Measurements from ENCODE around the gene VPREB3.

Gene VPREB3

DNA sequence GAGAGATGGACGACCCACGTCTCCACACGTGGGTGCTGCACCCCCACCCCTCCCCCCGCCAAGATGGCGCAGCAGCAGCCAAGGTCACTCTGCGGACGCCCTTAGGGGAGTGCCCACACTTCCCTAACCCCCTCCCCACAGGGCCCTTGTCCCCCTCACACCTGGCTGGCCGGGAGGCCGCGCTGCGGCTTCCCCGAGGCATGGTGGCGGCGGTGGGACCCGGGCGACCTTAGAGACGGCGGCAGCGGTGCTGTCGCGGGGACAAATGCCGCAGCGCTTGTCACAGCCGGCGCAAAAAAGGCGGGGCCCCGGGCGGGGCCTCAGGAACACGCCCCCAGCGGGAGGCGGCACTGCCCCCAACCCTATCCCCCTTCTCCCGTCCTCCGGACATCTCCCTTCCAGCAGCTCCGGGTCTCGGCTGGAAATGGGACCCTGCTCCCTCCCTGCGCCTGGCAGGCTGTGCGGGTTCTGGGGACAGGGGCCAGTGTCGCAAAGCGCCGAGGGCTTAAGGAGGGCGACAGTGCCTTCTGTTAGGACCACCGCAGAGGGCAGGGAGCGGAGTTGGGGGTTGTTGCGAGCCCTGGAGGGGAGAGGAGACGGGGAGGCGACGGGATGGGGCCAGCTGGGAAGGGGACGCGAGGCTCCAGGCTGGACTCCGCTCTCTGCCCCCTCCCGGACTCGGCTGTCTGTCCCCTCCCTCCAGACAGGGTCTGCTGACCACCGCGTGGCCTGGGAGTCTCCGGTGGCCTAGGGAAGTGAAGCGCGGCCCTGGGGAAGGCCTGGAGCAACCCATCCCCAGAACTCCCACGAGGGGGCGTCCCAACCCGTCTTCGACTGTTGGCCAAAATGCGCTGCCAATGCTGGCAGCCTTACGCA, 13.7 kb upstream of the VPREB3 start, which contains the start of gene CHCHD10:
Gene CHCHD10 (minus strand): TSS at position 300 of the 876 bp plus-strand sequence. CDS start 98 bp downstream, at position 202.
- no peak for TF ChIP-seq EGR1 (IDR thresholded peaks at IDR 0.05)
- TF ChIP-seq EP300 (IDR thresholded peaks at IDR 0.05; ENCODE audit: borderline replicate concordance): no peak
- no peak for TF ChIP-seq CREB1 (IDR thresholded peaks at IDR 0.05; ENCODE audit: low read depth)
- TF ChIP-seq CEBPB (IDR thresholded peaks at IDR 0.05): no peak
- TF ChIP-seq, protein P1, sequence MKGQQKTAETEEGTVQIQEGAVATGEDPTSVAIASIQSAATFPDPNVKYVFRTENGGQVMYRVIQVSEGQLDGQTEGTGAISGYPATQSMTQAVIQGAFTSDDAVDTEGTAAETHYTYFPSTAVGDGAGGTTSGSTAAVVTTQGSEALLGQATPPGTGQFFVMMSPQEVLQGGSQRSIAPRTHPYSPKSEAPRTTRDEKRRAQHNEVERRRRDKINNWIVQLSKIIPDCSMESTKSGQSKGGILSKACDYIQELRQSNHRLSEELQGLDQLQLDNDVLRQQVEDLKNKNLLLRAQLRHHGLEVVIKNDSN (IDR thresholded peaks at IDR 0.05): no peak; the same call in none of the 2 replicates
- TF ChIP-seq, protein P2, sequence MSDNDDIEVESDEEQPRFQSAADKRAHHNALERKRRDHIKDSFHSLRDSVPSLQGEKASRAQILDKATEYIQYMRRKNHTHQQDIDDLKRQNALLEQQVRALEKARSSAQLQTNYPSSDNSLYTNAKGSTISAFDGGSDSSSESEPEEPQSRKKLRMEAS (IDR thresholded peaks at IDR 0.05): peak; percentile 79
- TF ChIP-seq, protein P3, sequence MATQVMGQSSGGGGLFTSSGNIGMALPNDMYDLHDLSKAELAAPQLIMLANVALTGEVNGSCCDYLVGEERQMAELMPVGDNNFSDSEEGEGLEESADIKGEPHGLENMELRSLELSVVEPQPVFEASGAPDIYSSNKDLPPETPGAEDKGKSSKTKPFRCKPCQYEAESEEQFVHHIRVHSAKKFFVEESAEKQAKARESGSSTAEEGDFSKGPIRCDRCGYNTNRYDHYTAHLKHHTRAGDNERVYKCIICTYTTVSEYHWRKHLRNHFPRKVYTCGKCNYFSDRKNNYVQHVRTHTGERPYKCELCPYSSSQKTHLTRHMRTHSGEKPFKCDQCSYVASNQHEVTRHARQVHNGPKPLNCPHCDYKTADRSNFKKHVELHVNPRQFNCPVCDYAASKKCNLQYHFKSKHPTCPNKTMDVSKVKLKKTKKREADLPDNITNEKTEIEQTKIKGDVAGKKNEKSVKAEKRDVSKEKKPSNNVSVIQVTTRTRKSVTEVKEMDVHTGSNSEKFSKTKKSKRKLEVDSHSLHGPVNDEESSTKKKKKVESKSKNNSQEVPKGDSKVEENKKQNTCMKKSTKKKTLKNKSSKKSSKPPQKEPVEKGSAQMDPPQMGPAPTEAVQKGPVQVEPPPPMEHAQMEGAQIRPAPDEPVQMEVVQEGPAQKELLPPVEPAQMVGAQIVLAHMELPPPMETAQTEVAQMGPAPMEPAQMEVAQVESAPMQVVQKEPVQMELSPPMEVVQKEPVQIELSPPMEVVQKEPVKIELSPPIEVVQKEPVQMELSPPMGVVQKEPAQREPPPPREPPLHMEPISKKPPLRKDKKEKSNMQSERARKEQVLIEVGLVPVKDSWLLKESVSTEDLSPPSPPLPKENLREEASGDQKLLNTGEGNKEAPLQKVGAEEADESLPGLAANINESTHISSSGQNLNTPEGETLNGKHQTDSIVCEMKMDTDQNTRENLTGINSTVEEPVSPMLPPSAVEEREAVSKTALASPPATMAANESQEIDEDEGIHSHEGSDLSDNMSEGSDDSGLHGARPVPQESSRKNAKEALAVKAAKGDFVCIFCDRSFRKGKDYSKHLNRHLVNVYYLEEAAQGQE (IDR thresholded peaks at IDR 0.05; ENCODE audit: low read depth): no peak
- TF ChIP-seq FOXM1 (IDR thresholded peaks at IDR 0.05; ENCODE audit: borderline replicate concordance, low read depth): no peak
- TF ChIP-seq TEAD4 (IDR thresholded peaks at IDR 0.05): no peak
- peak; percentile 99 for TF ChIP-seq ZBTB7A (IDR thresholded peaks at IDR 0.05; ENCODE audit: low read depth)
- peak; percentile 91 for TF ChIP-seq YY1 (IDR thresholded peaks at IDR 0.05; ENCODE audit: low read depth)
- TF ChIP-seq NFIC (IDR thresholded peaks at IDR 0.05): peak; percentile 26; the same call in 1 of the 2 replicates
- peak; percentile 64 for TF ChIP-seq RAD21 (IDR thresholded peaks at IDR 0.05; ENCODE audit: low read depth)
- peak; percentile 67 for TF ChIP-seq TAF1 (IDR thresholded peaks at IDR 0.05; ENCODE audit: low read depth)
- peak; percentile 19; the same call in 1 of the 2 replicates for TF ChIP-seq TCF12 (IDR thresholded peaks at IDR 0.05; ENCODE audit: low read depth)

DNA sequence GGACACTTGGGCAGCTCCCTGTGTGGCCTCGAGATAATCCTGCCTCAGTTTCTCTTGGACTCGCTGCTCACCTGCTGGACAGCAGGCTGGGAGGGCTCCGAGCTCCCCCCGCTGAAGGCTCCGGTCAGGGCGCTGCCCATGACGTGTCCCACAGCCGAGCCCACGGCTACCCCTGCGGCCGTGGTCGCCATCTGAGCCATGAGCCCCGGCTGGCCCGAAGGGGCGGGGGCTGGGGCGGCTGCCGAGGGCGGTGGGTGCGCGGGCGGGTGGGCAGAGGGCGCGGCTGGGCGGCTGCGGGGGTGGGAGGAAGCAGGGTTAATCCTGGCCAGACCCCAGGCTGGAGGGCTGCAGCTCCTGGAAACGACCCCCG, 13.1 kb upstream of the VPREB3 start:
- TF ChIP-seq TEAD4 (IDR thresholded peaks at IDR 0.05) (no peak), CEBPB (IDR thresholded peaks at IDR 0.05) (no peak), TAF1 (IDR thresholded peaks at IDR 0.05; ENCODE audit: low read depth) (no peak), YY1 (IDR thresholded peaks at IDR 0.05; ENCODE audit: low read depth) (no peak), NFIC (IDR thresholded peaks at IDR 0.05) (no peak), EP300 (IDR thresholded peaks at IDR 0.05; ENCODE audit: borderline replicate concordance) (no peak), TCF12 (IDR thresholded peaks at IDR 0.05; ENCODE audit: low read depth) (no peak), ZBTB7A (IDR thresholded peaks at IDR 0.05; ENCODE audit: low read depth) (no peak)
- TF ChIP-seq, protein P1 (IDR thresholded peaks at IDR 0.05): no peak
- TF ChIP-seq, protein P2 (IDR thresholded peaks at IDR 0.05): no peak

DNA sequence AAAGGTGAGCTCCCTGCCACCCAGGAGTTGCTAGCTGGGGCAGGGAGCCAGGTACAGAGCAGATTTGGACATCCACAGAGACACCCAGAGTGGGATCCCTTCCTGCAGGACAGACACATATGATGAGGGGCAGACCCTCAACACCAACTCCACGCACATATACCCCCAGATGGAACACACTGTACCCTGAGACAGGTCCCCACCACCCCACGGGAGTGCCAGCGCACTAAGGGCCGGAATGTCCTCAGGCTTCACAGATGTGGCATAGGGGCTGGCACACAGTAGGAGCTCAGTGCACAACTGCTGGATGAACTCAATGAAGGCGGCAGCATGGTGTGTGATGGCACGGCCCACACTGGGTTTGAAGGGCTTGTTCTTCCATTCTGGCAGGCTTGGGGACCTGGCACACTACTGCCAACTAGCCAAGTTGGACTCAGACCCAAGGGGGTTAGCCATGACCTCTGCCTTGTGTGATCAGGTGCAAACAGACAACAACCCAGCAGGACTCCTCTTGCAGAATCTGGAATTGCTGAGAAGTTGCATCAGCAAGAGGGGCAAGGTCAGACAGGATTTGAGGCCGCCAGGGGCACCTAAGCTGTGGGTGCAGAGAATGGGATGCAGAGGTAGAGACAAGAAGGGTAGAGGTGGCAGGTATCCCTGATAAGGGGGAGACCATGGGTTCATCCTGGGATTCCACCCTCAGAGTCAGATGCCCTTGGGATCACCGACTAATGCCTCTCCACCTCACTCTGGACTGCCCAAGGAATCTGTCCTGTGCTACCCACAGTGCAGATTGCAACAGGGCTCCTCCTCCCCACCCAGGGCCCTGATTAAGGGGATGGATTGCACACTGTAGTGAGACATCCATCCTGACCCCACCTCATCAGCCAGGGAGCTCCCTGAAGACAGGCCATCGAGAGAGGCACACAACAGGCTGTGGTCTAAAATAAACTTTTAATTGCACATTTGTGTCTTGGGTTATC, 11.0 kb upstream of the VPREB3 start:
- TF ChIP-seq TAF1 (IDR thresholded peaks at IDR 0.05; ENCODE audit: low read depth): no peak
- no peak for TF ChIP-seq EP300 (IDR thresholded peaks at IDR 0.05; ENCODE audit: borderline replicate concordance)
- TF ChIP-seq TCF12 (IDR thresholded peaks at IDR 0.05; ENCODE audit: low read depth): no peak
- no peak for TF ChIP-seq YY1 (IDR thresholded peaks at IDR 0.05; ENCODE audit: low read depth)
- no peak for TF ChIP-seq EGR1 (IDR thresholded peaks at IDR 0.05)
- TF ChIP-seq FOXM1 (IDR thresholded peaks at IDR 0.05; ENCODE audit: borderline replicate concordance, low read depth): no peak
- TF ChIP-seq ZBTB7A (IDR thresholded peaks at IDR 0.05; ENCODE audit: low read depth): no peak
- no peak for TF ChIP-seq TEAD4 (IDR thresholded peaks at IDR 0.05)
- TF ChIP-seq, protein P1 (IDR thresholded peaks at IDR 0.05): no peak
- TF ChIP-seq RAD21 (IDR thresholded peaks at IDR 0.05; ENCODE audit: low read depth): no peak
- TF ChIP-seq, protein P2 (IDR thresholded peaks at IDR 0.05): no peak
- no peak for TF ChIP-seq CREB1 (IDR thresholded peaks at IDR 0.05; ENCODE audit: low read depth)
- no peak for TF ChIP-seq CEBPB (IDR thresholded peaks at IDR 0.05)
- TF ChIP-seq, protein P3 (IDR thresholded peaks at IDR 0.05; ENCODE audit: low read depth): no peak

DNA sequence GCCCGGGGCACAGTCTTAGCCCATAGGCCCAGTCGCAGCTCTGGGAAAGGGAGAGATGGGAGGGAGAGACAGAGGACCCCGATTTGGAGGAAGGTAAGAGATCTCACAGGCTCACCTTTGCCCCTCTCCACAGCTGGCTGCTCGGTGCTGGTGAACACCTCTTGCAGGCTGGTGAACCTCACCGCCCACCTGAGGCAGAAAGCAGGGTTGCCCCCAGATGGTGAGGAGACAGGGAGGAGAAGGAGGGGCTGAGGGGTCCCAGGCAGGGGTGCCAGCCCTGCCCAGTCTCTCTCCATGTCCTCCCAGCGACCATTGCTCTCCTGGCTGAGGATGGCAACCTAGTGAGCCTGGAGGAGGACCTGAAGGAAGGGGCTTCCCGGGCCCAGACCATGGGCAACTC, 9.7 kb upstream of the VPREB3 start:
- TF ChIP-seq, protein P1 (IDR thresholded peaks at IDR 0.05): no peak
- TF ChIP-seq CEBPB (IDR thresholded peaks at IDR 0.05) (no peak), YY1 (IDR thresholded peaks at IDR 0.05; ENCODE audit: low read depth) (no peak), TAF1 (IDR thresholded peaks at IDR 0.05; ENCODE audit: low read depth) (no peak), NFIC (IDR thresholded peaks at IDR 0.05) (no peak), TCF12 (IDR thresholded peaks at IDR 0.05; ENCODE audit: low read depth) (no peak), EGR1 (IDR thresholded peaks at IDR 0.05) (no peak), CREB1 (IDR thresholded peaks at IDR 0.05; ENCODE audit: low read depth) (no peak), ZBTB7A (IDR thresholded peaks at IDR 0.05; ENCODE audit: low read depth) (no peak), TEAD4 (IDR thresholded peaks at IDR 0.05) (no peak), FOXM1 (IDR thresholded peaks at IDR 0.05; ENCODE audit: borderline replicate concordance, low read depth) (no peak), RAD21 (IDR thresholded peaks at IDR 0.05; ENCODE audit: low read depth) (no peak)
- TF ChIP-seq, protein P3 (IDR thresholded peaks at IDR 0.05; ENCODE audit: low read depth): no peak
